Stimulated activated CD8-positive, alpha-beta memory T cell treated with anti-CD3 and anti-CD28 coated beads, Interleukin-15, amount 100 ng/mL, for 1 hour (primary cell): ENCODE data around the gene TMEM131L.
"Not testable (repeated sequence)": the region's sequence is repeated elsewhere in the genome, so short reads cannot be mapped to it uniquely, and the experiment has no call there.

ENCODE experiments used
- DNase-seq: peaks from one replicate; pipeline ENCODE4 v3.0.0-alpha.2; 2020; ENCODE audit warnings: low read depth

Gene TMEM131L

GRCh38 chr4:153507310-153508073 lies 41.3 kb downstream of the TMEM131L start:
- no peak for DNase-seq

GRCh38 chr4:153509212-153509611 lies 43.1 kb downstream of the TMEM131L start:
- not testable (repeated sequence) for DNase-seq

- no peak for DNase-seq
These were observed 43.6 kb downstream of the TMEM131L start for GRCh38 chr4:153509724-153510123.

- DNase-seq: no peak
These were observed 44.3 kb downstream of the TMEM131L start for GRCh38 chr4:153510252-153511001.

DNA sequence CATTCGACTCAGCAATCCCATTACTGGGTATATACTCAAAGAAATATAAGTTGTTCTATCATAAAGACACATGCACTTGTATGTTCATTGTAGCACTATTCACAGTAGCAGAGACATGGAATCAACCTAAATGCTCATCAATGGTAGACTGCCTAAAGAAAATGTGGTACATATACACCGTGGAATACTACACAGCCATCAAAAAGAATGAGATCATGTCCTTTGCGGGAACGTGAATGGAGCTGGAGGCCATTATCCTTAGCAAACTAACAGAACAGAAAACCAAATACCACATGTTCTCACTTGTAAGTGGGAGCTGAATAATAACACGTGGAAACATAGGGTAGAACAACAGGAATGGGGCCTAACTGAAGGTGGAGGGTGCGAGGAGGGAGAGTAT lies 44.9 kb downstream of the TMEM131L start:
- DNase-seq: no peak

GRCh38 chr4:153512162-153512852 lies 46.1 kb downstream of the TMEM131L start:
- DNase-seq: no peak

- no peak for DNase-seq
These were observed 46.9 kb downstream of the TMEM131L start for GRCh38 chr4:153512952-153513500.

DNA sequence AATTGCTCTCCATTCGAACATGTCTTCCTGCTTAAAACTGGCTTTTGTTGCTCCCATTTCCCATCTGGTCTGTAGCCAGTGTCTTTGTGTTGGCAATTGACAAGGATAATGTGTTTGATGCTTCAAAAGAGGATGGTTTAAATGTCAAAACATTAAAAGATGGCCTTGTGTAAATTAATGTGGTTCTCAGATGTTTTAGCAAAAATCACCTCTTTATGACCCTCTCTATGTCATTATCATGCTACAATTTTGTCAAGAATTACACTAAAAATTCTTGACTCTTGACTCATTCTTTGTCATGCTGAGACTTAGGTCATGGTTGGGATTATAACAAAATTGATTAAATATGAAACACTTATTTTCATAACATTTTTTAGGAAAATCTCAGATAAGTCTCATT lies 47.4 kb downstream of the TMEM131L start:
- no peak for DNase-seq

DNA sequence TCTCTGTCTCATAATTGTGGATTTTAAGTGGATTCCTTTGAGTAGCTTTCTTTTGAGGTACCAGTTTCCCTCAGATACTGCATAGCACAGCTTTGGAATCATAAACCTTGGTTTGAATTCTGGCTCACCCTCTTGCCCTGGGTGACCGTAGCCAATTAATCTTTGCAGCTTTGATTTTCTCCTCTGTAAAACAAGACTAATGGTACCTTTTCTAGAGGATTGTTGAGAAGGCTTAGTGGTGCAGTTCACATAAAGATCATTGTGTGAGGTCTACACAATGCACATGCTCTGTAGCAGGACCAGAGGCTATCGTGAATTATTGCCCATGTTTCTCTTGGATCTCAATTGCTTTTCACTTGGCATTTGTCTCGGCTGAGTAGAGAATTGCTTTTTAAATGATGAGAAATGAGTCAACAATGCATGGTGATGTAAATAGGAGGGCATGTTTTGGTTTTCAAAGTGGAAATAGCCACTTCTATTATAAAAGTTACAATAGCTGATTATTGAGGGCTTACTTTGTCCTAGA lies 47.9 kb downstream of the TMEM131L start:
- DNase-seq: no peak

DNA sequence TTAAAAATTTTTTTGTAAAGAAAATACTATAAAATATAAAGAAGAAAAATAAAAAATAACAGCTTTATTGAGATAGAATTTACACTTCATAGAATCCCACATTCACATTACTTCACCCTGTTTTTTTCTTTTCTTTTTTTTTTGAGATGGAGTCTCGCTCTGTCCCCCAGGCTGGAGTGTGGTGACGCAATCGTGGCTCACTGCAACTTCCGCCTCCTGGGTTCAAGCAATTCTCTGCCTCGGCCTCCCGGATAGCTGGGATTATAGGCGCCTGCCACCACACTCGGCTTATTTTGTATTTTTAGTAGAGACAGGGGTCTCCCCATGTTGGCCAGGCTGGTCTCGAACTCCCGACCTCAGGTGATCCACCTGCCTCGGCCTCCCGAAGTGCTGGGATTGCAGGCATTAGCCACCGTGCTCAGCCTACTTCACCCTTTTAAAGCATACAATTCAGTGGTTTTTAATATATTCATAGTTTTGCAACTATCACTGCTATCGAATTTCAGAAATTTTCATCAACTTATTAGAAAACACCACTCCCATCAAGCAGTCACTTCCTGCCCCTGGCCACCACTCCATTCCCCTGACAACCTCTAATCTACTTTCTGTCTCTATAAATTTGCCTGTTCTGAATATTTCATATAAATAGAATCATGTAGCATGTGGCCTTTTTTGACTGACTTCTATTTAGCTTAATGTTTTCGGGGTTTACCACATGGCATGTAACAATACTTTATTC lies 48.7 kb downstream of the TMEM131L start:
- DNase-seq: no peak

- no peak for DNase-seq
These were observed 51.0 kb downstream of the TMEM131L start for GRCh38 chr4:153517159-153517558.

- DNase-seq: no peak
These were observed 51.8 kb downstream of the TMEM131L start for GRCh38 chr4:153518001-153518400.

DNA sequence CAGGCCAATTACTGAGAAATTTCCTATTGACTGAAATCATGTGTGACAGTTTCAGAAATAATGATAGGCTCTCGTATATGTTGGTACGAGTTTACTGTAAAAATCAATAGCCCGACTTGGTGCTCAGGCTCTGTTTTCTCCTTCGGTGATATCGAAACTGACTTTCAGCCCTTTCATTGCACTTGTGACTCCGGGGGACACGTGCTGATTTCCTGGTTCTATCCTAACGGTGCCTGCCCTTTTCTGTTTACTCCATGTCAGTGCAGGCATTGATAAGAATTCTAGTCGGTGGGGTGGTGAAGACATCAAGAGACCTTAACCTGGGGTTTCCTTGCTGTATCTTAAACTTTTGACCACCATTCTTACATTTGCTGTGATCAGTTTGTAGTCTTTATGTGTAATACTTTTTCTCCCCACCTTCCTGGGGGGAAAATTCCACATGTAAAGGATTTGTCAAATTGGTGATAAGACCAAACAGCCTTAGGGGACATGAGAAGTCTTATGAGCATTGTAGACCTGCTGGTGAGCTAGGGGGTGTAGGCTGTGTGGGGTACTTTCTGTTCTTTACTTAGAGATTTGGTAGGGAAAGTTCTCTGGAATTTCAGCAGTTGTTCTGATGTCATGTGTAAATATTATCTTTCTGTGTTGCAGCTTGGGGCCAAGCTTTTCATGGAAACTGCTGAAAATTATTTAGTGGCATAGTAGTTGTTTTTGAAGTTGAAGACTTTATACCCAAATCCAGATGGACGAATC lies 52.7 kb downstream of the TMEM131L start:
- no peak for DNase-seq

GRCh38 chr4:153519687-153520086 lies 53.5 kb downstream of the TMEM131L start:
- DNase-seq: no peak

DNA sequence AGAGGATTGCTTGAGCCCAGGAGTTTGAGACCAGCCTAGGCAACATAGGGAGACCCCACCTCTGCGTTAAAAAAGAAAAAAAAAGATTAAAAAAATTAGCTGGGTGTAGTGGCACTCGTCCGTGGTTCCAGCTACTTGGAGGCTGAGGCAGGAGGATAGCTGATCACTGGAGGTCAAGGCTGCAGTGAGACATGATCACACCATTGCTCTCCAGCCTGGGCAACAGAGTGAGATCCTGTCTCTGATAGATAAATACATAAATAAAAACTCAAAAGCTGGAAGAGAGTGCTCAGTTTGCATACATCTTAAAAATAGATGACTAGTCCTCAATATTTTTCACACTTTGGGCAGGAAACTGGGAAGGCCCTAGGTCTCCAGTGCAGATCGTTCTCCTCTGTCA lies 54.1 kb downstream of the TMEM131L start:
- DNase-seq: no peak

- DNase-seq: no peak
These were observed 54.7 kb downstream of the TMEM131L start for GRCh38 chr4:153520801-153521329.

DNA sequence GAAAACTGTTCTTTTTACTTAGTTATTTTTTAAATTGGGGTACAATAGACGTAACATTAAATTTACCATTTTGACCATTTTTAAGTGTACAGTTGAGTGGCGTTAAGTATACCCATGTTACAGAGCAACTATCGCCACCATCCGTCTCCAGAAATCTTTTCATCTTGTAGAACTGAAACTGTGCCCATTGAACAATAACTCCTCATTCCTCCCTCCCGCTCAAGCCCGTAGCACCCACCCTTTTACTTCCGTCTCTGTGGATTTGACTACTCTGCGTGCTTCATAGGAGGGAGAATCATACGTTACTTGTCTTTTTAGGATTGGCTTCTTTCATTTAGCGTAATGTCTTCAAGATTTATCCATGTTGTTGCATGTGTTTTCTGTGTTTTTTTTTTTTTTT lies 55.3 kb downstream of the TMEM131L start:
- no peak for DNase-seq

DNA sequence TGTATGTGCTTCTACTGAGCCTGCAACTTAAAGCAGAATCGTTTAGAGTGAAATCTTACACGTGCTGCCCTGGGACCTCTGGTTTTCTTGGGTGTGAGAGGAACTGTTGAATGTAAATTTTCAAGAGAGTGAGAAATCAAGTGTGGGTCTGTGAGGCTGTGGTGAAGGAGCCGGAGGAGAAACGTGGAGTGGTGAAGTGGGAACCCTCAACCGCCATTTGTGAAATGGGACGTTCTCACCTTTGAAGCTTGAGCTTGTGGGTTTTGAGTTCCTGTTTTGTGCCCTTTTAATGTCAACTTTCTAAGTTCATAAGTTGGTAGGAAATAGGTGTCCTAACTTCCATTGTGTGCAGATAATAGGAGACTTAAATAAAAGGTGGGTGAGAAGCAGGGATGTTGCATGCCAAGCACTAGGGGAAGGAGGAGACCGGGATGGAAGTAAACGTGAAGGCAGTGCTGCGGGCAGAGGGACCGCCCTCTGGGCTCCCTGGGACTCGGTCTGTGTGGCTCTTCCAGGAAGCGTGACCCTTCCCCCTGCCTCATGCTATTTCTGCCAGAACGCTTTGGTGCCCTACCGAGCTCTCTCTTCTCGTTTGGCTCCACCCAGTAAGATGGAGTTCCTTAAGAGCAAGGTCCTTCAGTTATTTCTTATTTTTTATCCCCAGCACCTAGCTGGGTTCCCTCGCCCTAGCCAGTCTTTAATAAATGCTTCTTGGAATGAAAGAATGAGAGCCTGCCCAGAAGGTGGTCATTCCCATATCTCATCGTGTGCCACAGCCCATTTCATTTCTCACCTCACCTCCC lies 56.0 kb downstream of the TMEM131L start:
- no peak for DNase-seq

GRCh38 chr4:153522802-153523094 lies 56.6 kb downstream of the TMEM131L start:
- no peak for DNase-seq
